Umbilical cord (tissue), 2 donors: ENCODE results near the gene FBXO41. TPM values are rescaled to one million over a fixed set of nuclear protein-coding genes. Genes with fewer than 3 reads are reported as not detected.

ENCODE experiments used
- DNase-seq: peaks from one replicate; pipeline ENCODE4 v3.0.0-alpha.2; 2015; ENCODE audit warnings: low spot score
- total RNA-seq: library from RNA; depleted of rRNA; stranded (reverse); fragments of >200 nt; gene quantifications from one replicate; pipeline ENCODE4 v1.2.3, GENCODE V29; 2014; ENCODE audit warnings: low replicate concordance; ENCODE audit not compliant: insufficient read depth

FBXO41 gene
- total RNA-seq, 1 donor from 2014 or later = 1.2 TPM

- DNase-seq = no peak
Measured at GRCh38 chr2:73290049-73290839, 6.0 kb upstream of the FBXO41 start.

- no peak for DNase-seq
Measured at GRCh38 chr2:73289304-73289703, 5.0 kb upstream of the FBXO41 start.

- no peak for DNase-seq
Measured at GRCh38 chr2:73286134-73286655, 1.9 kb upstream of the FBXO41 start.

GRCh38 chr2:73285159-73285739 lies 971 bp upstream of the FBXO41 start:
- DNase-seq = peak; percentile 14

- DNase-seq = no peak
Measured at GRCh38 chr2:73283545-73284295, 558 bp downstream of the FBXO41 start.

GRCh38 chr2:73282924-73283544 lies 1.2 kb downstream of the FBXO41 start:
- no peak for DNase-seq

- DNase-seq = no peak
Measured at GRCh38 chr2:73281244-73281643, 3.0 kb downstream of the FBXO41 start.

GRCh38 chr2:73279852-73280251 lies 4.4 kb downstream of the FBXO41 start:
- no peak for DNase-seq

- DNase-seq = no peak
Measured at GRCh38 chr2:73272270-73272669, 12.0 kb downstream of the FBXO41 start.

GRCh38 chr2:73269686-73270465 lies 14.4 kb downstream of the FBXO41 start:
- no peak for DNase-seq

- peak; percentile 10 for DNase-seq
Measured at GRCh38 chr2:73268830-73269685, 15.2 kb downstream of the FBXO41 start.

GRCh38 chr2:73268366-73268829 lies 15.9 kb downstream of the FBXO41 start:
- DNase-seq = no peak

- DNase-seq = no peak
Measured at GRCh38 chr2:73267008-73267407, 17.3 kb downstream of the FBXO41 start.

GRCh38 chr2:73266061-73266901 lies 18.0 kb downstream of the FBXO41 start:
- DNase-seq = peak; percentile 6

- DNase-seq = no peak
Measured at GRCh38 chr2:73265298-73266060, 18.8 kb downstream of the FBXO41 start.

GRCh38 chr2:73264783-73265182 lies 19.5 kb downstream of the FBXO41 start:
- no peak for DNase-seq

GRCh38 chr2:73264332-73264606 lies 20.0 kb downstream of the FBXO41 start:
- DNase-seq = no peak

- DNase-seq = no peak
Measured at GRCh38 chr2:73263540-73264331, 20.5 kb downstream of the FBXO41 start.
